ENCODE data around the gene PSME2. TPM values are rescaled to one million over a fixed set of nuclear protein-coding genes. Genes with fewer than 3 reads are reported as not detected.

The PSME2 gene
- total and polyA plus RNA-seq, 2 of the 13 experiments (the other 11 are each of a cell fraction or from before 2014, with no cell fraction given), result 332 to 716 TPM

GRCh38 chr14:24171422-24172260 is 25.2 kb upstream of the PSME2 start, which contains the start of gene REC8 (continued):
- TF ChIP-seq DZIP1 (CRISPR knock-in tag; IDR thresholded peaks at IDR 0.05) (no peak), HIVEP1 (CRISPR knock-in tag; IDR thresholded peaks at IDR 0.05) (peak; percentile 44; the same call in 1 of the 2 replicates), RARA (CRISPR knock-in tag; IDR thresholded peaks at IDR 0.05) (no peak), TRAFD1 (CRISPR knock-in tag; IDR thresholded peaks at IDR 0.05; ENCODE audit: borderline replicate concordance) (no peak), ZNF30 (CRISPR knock-in tag; IDR thresholded peaks at IDR 0.05) (no peak), KDM4B (CRISPR knock-in tag; IDR thresholded peaks at IDR 0.05) (no peak), ZBTB46 (CRISPR knock-in tag; IDR thresholded peaks at IDR 0.05; ENCODE audit: borderline replicate concordance) (no peak), ARNTL (CRISPR knock-in tag; IDR thresholded peaks at IDR 0.05) (no peak), SRSF9 (IDR thresholded peaks at IDR 0.05; ENCODE audit: borderline replicate concordance, insufficient read depth, low read depth, low read length, poor library complexity, severe bottlenecking) (no peak), TBX2 (CRISPR knock-in tag; IDR thresholded peaks at IDR 0.05; ENCODE audit: borderline replicate concordance) (no peak), CREB1 (IDR thresholded peaks at IDR 0.05) (no peak), CREB1 (CRISPR knock-in tag; IDR thresholded peaks at IDR 0.05) (no peak), ZNF557 (CRISPR knock-in tag; IDR thresholded peaks at IDR 0.05) (no peak), RNF219 (CRISPR knock-in tag; IDR thresholded peaks at IDR 0.05) (no peak), SIX1 (CRISPR knock-in tag; IDR thresholded peaks at IDR 0.05; ENCODE audit: borderline replicate concordance) (no peak), ZNF616 (CRISPR knock-in tag; IDR thresholded peaks at IDR 0.05; ENCODE audit: low read depth) (no peak), MTA1 (CRISPR knock-in tag; IDR thresholded peaks at IDR 0.05; ENCODE audit: borderline replicate concordance) (peak; percentile 47; the same call in 1 of the 2 replicates), BRD4 (CRISPR knock-in tag; IDR thresholded peaks at IDR 0.05) (no peak), NFE2 (CRISPR knock-in tag; IDR thresholded peaks at IDR 0.05) (no peak), HMGA1 (CRISPR knock-in tag; conservative IDR thresholded peaks at IDR 0.05) (no peak), SALL2 (CRISPR knock-in tag; IDR thresholded peaks at IDR 0.05) (no peak), AGO2 (optimal IDR thresholded peaks at IDR 0.05; ENCODE audit: low read depth, low read length) (peak; percentile 95)
